H9 (cell line): ENCODE results near the gene SPOP. TPM values are rescaled to one million over a fixed set of nuclear protein-coding genes. Genes with fewer than 3 reads are reported as not detected.

Source experiments
- DNase-seq: peaks from one replicate; pipeline ENCODE4 v3.0.0-alpha.2; 2017
- H2AFZ ChIP-seq: one replicate; pipeline ENCODE4 v1.6.1; 2013; ENCODE audit warnings: mild to moderate bottlenecking, low read length, control low read depth, moderate library complexity
- H2AK5ac ChIP-seq: 2 replicates; pipeline ENCODE4 v1.6.1; 2013; ENCODE audit warnings: low read length, control low read depth, mixed read lengths; ENCODE audit not compliant: insufficient read length
- H2BK120ac ChIP-seq: one replicate; pipeline ENCODE4 v1.6.1; 2013; ENCODE audit warnings: low read depth, mild to moderate bottlenecking, low read length, control low read depth, inconsistent platforms; ENCODE audit not compliant: poor library complexity, severe bottlenecking
- H2BK12ac ChIP-seq: 2 replicates; pipeline ENCODE4 v1.6.1; 2013; ENCODE audit warnings: low read length, control low read depth, mixed read lengths, low read depth; ENCODE audit not compliant: insufficient read length
- H2BK15ac ChIP-seq: 2 replicates; pipeline ENCODE4 v1.6.1; 2013; ENCODE audit warnings: low read depth, low read length, control low read depth
- H2BK20ac ChIP-seq: one replicate; pipeline ENCODE4 v1.6.1; 2013; ENCODE audit warnings: low read depth, mild to moderate bottlenecking, low read length, control low read depth, inconsistent platforms; ENCODE audit not compliant: poor library complexity, severe bottlenecking
- H2BK5ac ChIP-seq: 2 replicates; pipeline ENCODE4 v1.6.1; 2013; ENCODE audit warnings: low read length, control low read depth, mixed read lengths; ENCODE audit not compliant: insufficient read length
- H3K14ac ChIP-seq: 2 replicates; pipeline ENCODE4 v1.6.1; 2013; ENCODE audit warnings: low read length, control low read depth; ENCODE audit not compliant: insufficient read depth
- H3K18ac ChIP-seq: 2 replicates; pipeline ENCODE4 v1.6.1; 2013; ENCODE audit warnings: low read depth, mild to moderate bottlenecking, mixed read lengths, low read length, control low read depth; ENCODE audit not compliant: insufficient read length
- H3K23ac ChIP-seq: 2 replicates; pipeline ENCODE4 v1.6.1; 2013; ENCODE audit warnings: low read length, control low read depth, mixed read lengths, low read depth; ENCODE audit not compliant: insufficient read length
- H3K23me2 ChIP-seq: 2 replicates; pipeline ENCODE4 v1.6.1; 2013; ENCODE audit warnings: low read depth, mild to moderate bottlenecking, mixed read lengths, low read length, control low read depth; ENCODE audit not compliant: insufficient read length, poor library complexity, severe bottlenecking
- H3K27ac ChIP-seq: 2 replicates; pipeline ENCODE4 v1.5.1; 2013; ENCODE audit warnings: low read length, control low read depth, mixed read lengths, low read depth; ENCODE audit not compliant: insufficient read length
- H3K27me3 ChIP-seq: 2 replicates; pipeline ENCODE4 v1.6.1; 2013; ENCODE audit warnings: low read length, control low read depth, inconsistent platforms; ENCODE audit not compliant: insufficient read depth
- H3K4ac ChIP-seq: 2 replicates; pipeline ENCODE4 v1.6.1; 2013; ENCODE audit warnings: low read depth, mild to moderate bottlenecking, control low read depth, inconsistent platforms, low read length, moderate library complexity
- H3K4me1 ChIP-seq: 2 replicates; pipeline ENCODE4 v1.6.1; 2013; ENCODE audit warnings: low read length, control low read depth, inconsistent platforms; ENCODE audit not compliant: insufficient read depth
- H3K4me2 ChIP-seq: 2 replicates; pipeline ENCODE4 v1.6.1; 2013; ENCODE audit warnings: low read length, control low read depth, mixed read lengths; ENCODE audit not compliant: insufficient read length, insufficient read depth
- H3K56ac ChIP-seq: 2 replicates; pipeline ENCODE4 v1.6.1; 2013; ENCODE audit warnings: low read depth, mild to moderate bottlenecking, mixed read lengths, low read length, control low read depth; ENCODE audit not compliant: insufficient read length
- H3K79me1 ChIP-seq: 2 replicates; pipeline ENCODE4 v1.6.1; 2013; ENCODE audit warnings: low read depth, mild to moderate bottlenecking, moderate library complexity, low read length, control low read depth, inconsistent platforms; ENCODE audit not compliant: insufficient read depth, poor library complexity, severe bottlenecking
- H3K79me2 ChIP-seq: 2 replicates; pipeline ENCODE4 v1.6.1; 2013; ENCODE audit warnings: low read length, control low read depth, inconsistent platforms; ENCODE audit not compliant: insufficient read depth
- H3K9ac ChIP-seq: 2 replicates; pipeline ENCODE4 v1.6.1; 2013; ENCODE audit warnings: low read length, control low read depth, mixed read lengths; ENCODE audit not compliant: insufficient read length; ENCODE audit errors: extremely low read depth
- H3K9me3 ChIP-seq: one replicate; pipeline ENCODE4 v1.6.1; 2013; ENCODE audit warnings: low read depth, low read length, inconsistent platforms; ENCODE audit not compliant: control insufficient read depth
- H3T11ph ChIP-seq: one replicate; pipeline ENCODE4 v1.6.1; 2013; ENCODE audit warnings: mild to moderate bottlenecking, low read length, control low read depth, inconsistent platforms
- H4K20me1 ChIP-seq: one replicate; pipeline ENCODE4 v1.6.1; 2013; ENCODE audit not compliant: control insufficient read depth, insufficient read length, insufficient read depth
- H4K5ac ChIP-seq: 2 replicates; pipeline ENCODE4 v1.6.1; 2013; ENCODE audit warnings: low read depth, mild to moderate bottlenecking, mixed read lengths, low read length, control low read depth; ENCODE audit not compliant: insufficient read length
- H4K8ac ChIP-seq: replicated peaks from 2 replicates; pipeline ENCODE4 v1.6.1; 2013; ENCODE audit warnings: low read length, control low read depth, mixed read lengths, low read depth; ENCODE audit not compliant: insufficient read length
- H4K91ac ChIP-seq: 2 replicates; pipeline ENCODE4 v1.6.1; 2013; ENCODE audit warnings: low read depth, mild to moderate bottlenecking, moderate library complexity, mixed read lengths, low read length, control low read depth; ENCODE audit not compliant: insufficient read length
- H3K27ac Mint-ChIP-seq, 3 experiments: 2 replicates in 2 of 3; 3 replicates in 1 of 3; pipeline ENCODE4 v1.8.0; 2020 to 2021; ENCODE audit warnings: mixed read lengths in 3 of 3, mild to moderate bottlenecking in 1 of 3, moderate library complexity in 1 of 3
- H3K27me3 Mint-ChIP-seq: 2 replicates; pipeline ENCODE4 v1.8.0; 2021; ENCODE audit warnings: low read depth, mild to moderate bottlenecking, moderate library complexity, mixed read lengths
- H3K36me3 Mint-ChIP-seq, 3 experiments: 2 replicates in 2 of 3; 3 replicates in 1 of 3; pipeline ENCODE4 v1.8.0; 2020 to 2021; ENCODE audit warnings: low read depth in 3 of 3, mixed read lengths in 3 of 3; ENCODE audit not compliant: insufficient read depth in 1 of 3
- H3K4me1 Mint-ChIP-seq, 2 experiments: 2 replicates each; pipeline ENCODE4 v1.8.0; 2020; ENCODE audit warnings: mixed read lengths in 2 of 2
- H3K4me3 Mint-ChIP-seq, 2 experiments: 2 replicates in 1 of 2; 3 replicates in 1 of 2; pipeline ENCODE4 v1.8.0; 2020 to 2021; ENCODE audit warnings: mild to moderate bottlenecking in 2 of 2, mixed read lengths in 2 of 2, moderate library complexity in 1 of 2
- H3K9me3 Mint-ChIP-seq, 2 experiments: 2 replicates in 1 of 2; 3 replicates in 1 of 2; pipeline ENCODE4 v1.8.0; 2020; ENCODE audit warnings: mild to moderate bottlenecking in 2 of 2, mixed read lengths in 2 of 2, moderate library complexity in 1 of 2
- CTCF ChIP-seq: fragments of 200-600 bp; sonication (generic); conservative IDR thresholded peaks from 3 replicates; pipeline ENCODE4 v1.8.0; 2021; ENCODE audit warnings: antibody characterized with exemption, mild to moderate bottlenecking
- WGBS: extraction: QIAGEN DNeasy Blood & Tissue Kit; methylation state at CpG from one replicate; pipeline ENCODE4 v1.1.7; 2013; ENCODE audit warnings: missing lambda C conversion rate, low lambda C conversion rate, mixed read lengths; ENCODE audit not compliant: insufficient read length; ENCODE audit errors: extremely low coverage; 5-methylcytosine and 5-hydroxymethylcytosine counted together
- total RNA-seq: library from RNA; stranded (reverse); gene quantifications from 2 replicates; pipeline ENCODE4 v1.2.1, GENCODE V29; 2021

SPOP gene
- total RNA-seq, 1 experiment from 2014 or later, result 33.7 TPM

GRCh38 chr17:49708515-49709183 is 30.8 kb upstream of the SPOP start:
- Histone ChIP-seq H3T11ph (no peak overlapping the region), H2BK5ac (no peak overlapping the region), H3K4ac (no peak overlapping the region), H2BK120ac (no peak overlapping the region), H2AFZ (no peak overlapping the region), H3K4me1 (no peaks in the 10 kb centered on the region), H2BK15ac (no peak overlapping the region), H4K8ac (no peak overlapping the region), H3K79me1 (no peaks in the 10 kb centered on the region), H3K4me2 (no peak overlapping the region), H3K79me2 (peaks cover 3% of the 10 kb centered on the region; the same call in 1 of the 2 replicates), H2BK12ac (no peak overlapping the region), H3K56ac (no peak overlapping the region), H3K23ac (no peak overlapping the region), H3K9me3 (no peaks in the 10 kb centered on the region), H2AK5ac (no peak overlapping the region), H4K5ac (no peak overlapping the region), H2BK20ac (no peak overlapping the region), H3K9ac (no peak overlapping the region), H3K27me3 (no peaks in the 10 kb centered on the region), H4K91ac (no peak overlapping the region), H3K14ac (no peak overlapping the region), H3K27ac (no peak overlapping the region), H3K18ac (no peak overlapping the region), H4K20me1 (no peaks in the 10 kb centered on the region), H3K23me2 (peaks cover 4% of the 10 kb centered on the region)
- peak; percentile 68 for DNase-seq
- no CpG with 5 or more reads among the region's 15 CpGs for WGBS
- no peaks in the 10 kb centered on the region for H3K9me3 Mint-ChIP-seq
- H3K27me3 Mint-ChIP-seq, result no peaks in the 10 kb centered on the region
- peak; percentile 5; the same call in 1 of the 3 replicates for TF ChIP-seq CTCF
- peak overlapping the region; percentile 89 to 94; a peak in 4 of 5 replicates for H3K4me3 Mint-ChIP-seq
- H3K4me1 Mint-ChIP-seq, result peaks cover 10 to 14% of the 10 kb centered on the region in 2 experiments
- H3K36me3 Mint-ChIP-seq, result peaks cover 12 to 33% (median 26%) of the 10 kb centered on the region in 3 experiments; a peak in 6 of 7 replicates
- H3K27ac Mint-ChIP-seq, result peak overlapping the region; percentile 75 to 79 (median 77); a peak in 4 of 7 replicates
